SU-DHL-6 (cell line): ENCODE measurements around the gene TP63.

Experiments used
- CTCF ChIP-seq: fragments of 200-600 bp; sonication (generic); IDR thresholded peaks from one replicate; pipeline ENCODE4 v1.5.1; 2017; ENCODE audit warnings: antibody characterized with exemption, mild to moderate bottlenecking, low read length, moderate library complexity; ENCODE audit not compliant: insufficient read depth, poor library complexity, severe bottlenecking
- EZH2phosphoT487 ChIP-seq: fragments of 200-600 bp; sonication (generic), shearing (Covaris generic); conservative IDR thresholded peaks from 2 replicates; pipeline ENCODE4 v1.6.1; 2018; ENCODE audit warnings: mild to moderate bottlenecking, antibody characterized with exemption, low read length, moderate library complexity, mixed read lengths

GRCh38 chr3:189813647-189814240 is 182.6 kb downstream of the TP63 start:
- no peak for TF ChIP-seq CTCF
- TF ChIP-seq EZH2phosphoT487 = no peak
